Lung (tissue), 16 donors: ENCODE measurements around the gene NLRP9. TPM values are rescaled to one million over a fixed set of nuclear protein-coding genes. Genes with fewer than 3 reads are reported as not detected.
"Not testable (repeated sequence)": the region's sequence is repeated elsewhere in the genome, so short reads cannot be mapped to it uniquely, and the experiment has no call there.

Source experiments
- ATAC-seq: fragments of 200-7000 bp; cut with Tn5 transposase; one replicate; pipeline ENCODE4 v1.9.1; 2020; ENCODE audit warnings: moderate number of reproducible peaks; ENCODE audit not compliant: insufficient read depth, low FRiP score
- DNase-seq, 3 donors: peaks; one replicate each; pipeline ENCODE4 v3.0.0-alpha.2; 2013 to 2017
- H3K27ac ChIP-seq, 2 donors: one replicate each; pipeline ENCODE4 v1.5.1; 2013; ENCODE audit warnings: mild to moderate bottlenecking in 2 of 2, moderate library complexity in 2 of 2, control low read depth in 1 of 2, inconsistent platforms in 1 of 2, low read depth in 1 of 2, low read length in 1 of 2
- H3K27me3 ChIP-seq, 3 donors: one replicate each; pipeline ENCODE4 v1.5.1; 2013; ENCODE audit warnings: low read length in 2 of 3; ENCODE audit not compliant: control insufficient read depth in 3 of 3, insufficient read depth in 3 of 3
- H3K36me3 ChIP-seq, 4 donors: one replicate each; pipeline ENCODE4 v1.5.1; 2013; ENCODE audit warnings: low read length in 4 of 4, mild to moderate bottlenecking in 1 of 4, moderate library complexity in 1 of 4; ENCODE audit not compliant: control insufficient read depth in 4 of 4, insufficient read depth in 4 of 4
- H3K4me1 ChIP-seq, 5 donors: one replicate each; pipeline ENCODE4 v1.5.1; 2013; ENCODE audit warnings: low read length in 5 of 5, mild to moderate bottlenecking in 2 of 5, moderate library complexity in 1 of 5; ENCODE audit not compliant: control insufficient read depth in 5 of 5, insufficient read depth in 5 of 5
- H3K4me3 ChIP-seq: one replicate; pipeline ENCODE4 v1.5.1; 2013; ENCODE audit warnings: mild to moderate bottlenecking, control low read depth, moderate library complexity
- H3K9ac ChIP-seq, 2 donors: one replicate each; pipeline ENCODE4 v1.5.1; 2013; ENCODE audit warnings: low read length in 2 of 2, control low read depth in 1 of 2; ENCODE audit not compliant: insufficient read depth in 1 of 2
- H3K9me3 ChIP-seq, 4 donors: one replicate each; pipeline ENCODE4 v1.5.1; 2013; ENCODE audit warnings: low read length in 3 of 4, mild to moderate bottlenecking in 1 of 4, moderate library complexity in 1 of 4; ENCODE audit not compliant: control insufficient read depth in 4 of 4, insufficient read depth in 3 of 4
- WGBS, 2 donors: extraction: QIAGEN DNeasy Blood & Tissue Kit; methylation state at CpG; one replicate each; pipeline ENCODE4 v1.1.7; 2013; 5-methylcytosine and 5-hydroxymethylcytosine counted together
- long read RNA-seq, 5 donors: transcript quantifications; one replicate each; lab custom pipeline, GENCODE V29; 2026
- polyA plus RNA-seq, 2 donors: library from polyadenylated mRNA; stranded (reverse); fragments of 200-250 nt; gene quantifications; one replicate each; pipeline ENCODE4 v1.2.1, GENCODE V29; 2013
- total RNA-seq, 2 donors: library from RNA; depleted of rRNA in 1 of 2; stranded (reverse); fragments of >200 nt in 1 of 2; gene quantifications; one replicate each; pipeline ENCODE4 v1.2.1, GENCODE V29; 2014 to 2021
- TF ChIP-seq, protein P1 (sequence below): IDR thresholded peaks from 2 replicates; pipeline ENCODE4 v1.5.1; 2012; ENCODE audit warnings: mild to moderate bottlenecking; ENCODE audit errors: control extremely low read depth, extremely low read depth
- donor health status: control.
- donor health status: control.
- donor health status: Bipolar disorder and iron deficiency.
- donor health status: healthy.
- donor health status: DM: yes; HTN: yes; CAD: no.

The NLRP9 gene
- not detected for total RNA-seq
- not detected for polyA plus RNA-seq
- long read RNA-seq, donor 1, result 0 reads
- long read RNA-seq, donor 2, result 0 reads
- long read RNA-seq, donor 3, result 0 reads
- long read RNA-seq, donor 4, result 0 reads
- long read RNA-seq, donor 5, result 0 reads

DNA sequence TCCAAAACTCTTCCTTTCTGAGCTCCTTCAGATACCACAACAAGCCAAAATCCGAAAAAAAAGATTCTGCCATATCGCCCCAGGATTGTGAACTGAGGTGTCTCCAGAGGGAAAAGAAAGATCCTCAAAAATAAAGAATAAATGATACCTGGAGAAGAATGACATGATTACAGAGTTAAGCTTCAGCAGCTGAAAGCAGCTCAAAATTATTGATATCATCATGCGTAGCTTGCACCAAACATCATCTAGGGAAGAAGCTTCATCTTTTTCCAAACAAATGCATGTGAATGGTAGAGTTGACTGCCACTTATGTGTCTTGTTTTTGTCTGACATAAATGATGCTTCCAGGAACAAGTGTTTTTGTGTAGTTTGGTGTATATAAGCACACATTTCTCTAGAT is at the start of gene NLRP9:
NLRP9 (minus strand) TSS at position 101 of the 400 bp plus-strand sequence; CDS start at position 73, 28 bp downstream.
- Histone ChIP-seq H3K27me3 (no peaks in the 10 kb centered on the region), H3K4me1 (no peaks in the 10 kb centered on the region), H3K27ac (no peak within 1 kb of the TSS), H3K9ac (no peak within 1 kb of the TSS), H3K36me3 (no peaks in the 10 kb centered on the region), H3K4me3 (no peak within 1 kb of the TSS), H3K9me3 (no peaks in the 10 kb centered on the region)
- TF ChIP-seq, protein P1, sequence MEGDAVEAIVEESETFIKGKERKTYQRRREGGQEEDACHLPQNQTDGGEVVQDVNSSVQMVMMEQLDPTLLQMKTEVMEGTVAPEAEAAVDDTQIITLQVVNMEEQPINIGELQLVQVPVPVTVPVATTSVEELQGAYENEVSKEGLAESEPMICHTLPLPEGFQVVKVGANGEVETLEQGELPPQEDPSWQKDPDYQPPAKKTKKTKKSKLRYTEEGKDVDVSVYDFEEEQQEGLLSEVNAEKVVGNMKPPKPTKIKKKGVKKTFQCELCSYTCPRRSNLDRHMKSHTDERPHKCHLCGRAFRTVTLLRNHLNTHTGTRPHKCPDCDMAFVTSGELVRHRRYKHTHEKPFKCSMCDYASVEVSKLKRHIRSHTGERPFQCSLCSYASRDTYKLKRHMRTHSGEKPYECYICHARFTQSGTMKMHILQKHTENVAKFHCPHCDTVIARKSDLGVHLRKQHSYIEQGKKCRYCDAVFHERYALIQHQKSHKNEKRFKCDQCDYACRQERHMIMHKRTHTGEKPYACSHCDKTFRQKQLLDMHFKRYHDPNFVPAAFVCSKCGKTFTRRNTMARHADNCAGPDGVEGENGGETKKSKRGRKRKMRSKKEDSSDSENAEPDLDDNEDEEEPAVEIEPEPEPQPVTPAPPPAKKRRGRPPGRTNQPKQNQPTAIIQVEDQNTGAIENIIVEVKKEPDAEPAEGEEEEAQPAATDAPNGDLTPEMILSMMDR, result no peak
- WGBS, 2 donors, result 90 to 96% methylated on average over 3 of the region's 3 CpGs
- DNase-seq, result no peak
- ATAC-seq, result no peak

DNA sequence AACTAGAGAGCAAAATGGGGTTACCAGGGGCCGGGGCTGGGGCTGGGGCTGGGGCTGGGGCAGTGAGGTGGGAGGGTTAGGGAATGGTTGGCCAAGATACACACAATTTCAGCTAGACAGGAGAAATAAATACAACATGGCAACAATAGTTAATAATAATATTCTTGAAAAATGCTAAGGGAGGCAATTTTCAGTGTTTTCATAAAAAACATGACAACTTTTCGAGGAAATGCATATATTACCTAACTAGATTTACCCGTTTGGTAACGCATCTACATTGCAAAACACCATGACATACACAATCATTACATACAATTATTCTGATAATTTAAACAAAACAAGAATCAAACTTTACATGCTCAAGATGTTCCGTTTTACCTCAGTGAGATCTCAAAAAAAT is 42.9 kb upstream of the NLRP9 start:
- no peak for DNase-seq
- no peak overlapping the region for H3K27ac ChIP-seq
- WGBS, 2 donors, result 77 to 79% methylated on average over 5 of the region's 5 CpGs
- no peaks in the 10 kb centered on the region for H3K4me1 ChIP-seq
- no peaks in the 10 kb centered on the region for H3K36me3 ChIP-seq
- H3K27me3 ChIP-seq, result no peaks in the 10 kb centered on the region
- TF ChIP-seq, protein P1, result no peak
- H3K4me3 ChIP-seq, result no peak overlapping the region
- peaks cover 0 to 2% (median 0%) of the 10 kb centered on the region in 4 donors for H3K9me3 ChIP-seq
- no peak for ATAC-seq
- no peak overlapping the region for H3K9ac ChIP-seq

DNA sequence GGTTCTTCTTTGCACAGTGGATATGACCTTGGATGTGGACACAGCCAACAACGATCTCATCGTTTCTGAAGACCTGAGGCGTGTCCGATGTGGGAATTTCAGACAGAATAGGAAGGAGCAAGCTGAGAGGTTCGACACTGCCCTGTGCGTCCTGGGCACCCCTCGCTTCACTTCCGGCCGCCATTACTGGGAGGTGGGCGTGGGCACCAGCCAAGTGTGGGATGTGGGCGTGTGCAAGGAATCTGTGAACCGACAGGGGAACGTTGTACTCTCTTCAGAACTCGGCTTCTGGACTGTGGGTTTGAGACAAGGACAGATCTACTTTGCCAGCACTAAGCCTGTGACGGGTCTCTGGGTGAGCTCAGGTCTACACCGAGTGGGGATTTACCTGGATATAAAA is 40.1 kb upstream of the NLRP9 start:
- 82 to 86% methylated on average over 16 of the region's 16 CpGs for WGBS, 2 donors
- no peak overlapping the region for H3K9ac ChIP-seq
- no peak for ATAC-seq
- H3K4me3 ChIP-seq, result no peak overlapping the region
- no peaks in the 10 kb centered on the region for H3K4me1 ChIP-seq
- H3K36me3 ChIP-seq, result no peaks in the 10 kb centered on the region
- no peak for DNase-seq
- no peaks in the 10 kb centered on the region for H3K27me3 ChIP-seq
- no peak overlapping the region for H3K27ac ChIP-seq
- no peaks in the 10 kb centered on the region for H3K9me3 ChIP-seq
- TF ChIP-seq, protein P1, result no peak

DNA sequence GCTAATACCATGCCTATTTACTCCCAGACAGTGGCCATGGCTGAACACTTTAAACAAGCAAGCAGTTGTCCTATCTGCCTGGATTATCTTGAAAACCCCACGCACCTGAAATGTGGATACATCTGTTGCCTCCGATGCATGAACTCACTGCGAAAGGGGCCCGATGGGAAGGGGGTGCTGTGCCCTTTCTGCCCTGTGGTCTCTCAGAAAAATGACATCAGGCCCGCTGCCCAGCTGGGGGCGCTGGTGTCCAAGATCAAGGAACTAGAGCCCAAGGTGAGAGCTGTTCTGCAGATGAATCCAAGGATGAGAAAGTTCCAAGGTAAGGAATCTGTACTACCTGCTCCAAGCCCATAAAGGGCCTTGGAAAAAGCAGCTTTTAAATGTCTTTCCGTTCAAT is 39.3 kb upstream of the NLRP9 start:
- Histone ChIP-seq H3K36me3 (no peaks in the 10 kb centered on the region), H3K4me3 (no peak overlapping the region), H3K4me1 (no peaks in the 10 kb centered on the region), H3K27me3 (no peaks in the 10 kb centered on the region), H3K9me3 (no peaks in the 10 kb centered on the region), H3K27ac (no peak overlapping the region), H3K9ac (no peak overlapping the region)
- WGBS, 2 donors, result 28 to 35% methylated on average over 7 of the region's 7 CpGs
- TF ChIP-seq, protein P1, result no peak
- DNase-seq, result no peak
- no peak for ATAC-seq

DNA sequence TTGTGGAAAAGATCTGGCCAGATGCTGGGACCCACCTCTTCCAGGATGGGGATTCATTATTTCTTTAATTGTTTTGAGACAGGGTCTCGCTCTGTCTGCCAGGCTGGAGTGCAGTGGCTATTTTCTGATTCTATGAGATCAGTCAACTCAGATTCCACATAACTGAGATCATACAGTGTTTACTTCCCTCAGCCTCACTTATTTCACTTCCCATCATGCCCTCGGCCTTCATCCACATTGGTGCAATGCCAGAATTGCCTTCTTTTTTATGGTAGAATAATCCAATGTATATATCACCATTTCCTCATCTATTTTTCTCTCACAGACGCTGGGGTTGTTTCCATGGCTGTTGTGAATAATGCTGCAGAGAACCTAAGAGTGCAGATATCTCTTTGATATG is 31.4 kb upstream of the NLRP9 start:
- not testable (repeated sequence) for H3K9ac ChIP-seq, H3K4me3 ChIP-seq, ATAC-seq, H3K27ac ChIP-seq, DNase-seq, H3K36me3 ChIP-seq, H3K4me1 ChIP-seq, H3K27me3 ChIP-seq, H3K9me3 ChIP-seq
- 38 to 60% methylated on average over 3 of the region's 3 CpGs for WGBS, 2 donors
